Putamen (tissue), 1 donor: ENCODE results near the gene PTGFRN.
"Not testable (repeated sequence)": the region's sequence is repeated elsewhere in the genome, so short reads cannot be mapped to it uniquely, and the experiment has no call there.

Source experiments
- DNase-seq: peaks from one replicate; pipeline ENCODE4 v3.0.0-alpha.2; 2016; ENCODE audit warnings: low spot score

The PTGFRN gene

DNA sequence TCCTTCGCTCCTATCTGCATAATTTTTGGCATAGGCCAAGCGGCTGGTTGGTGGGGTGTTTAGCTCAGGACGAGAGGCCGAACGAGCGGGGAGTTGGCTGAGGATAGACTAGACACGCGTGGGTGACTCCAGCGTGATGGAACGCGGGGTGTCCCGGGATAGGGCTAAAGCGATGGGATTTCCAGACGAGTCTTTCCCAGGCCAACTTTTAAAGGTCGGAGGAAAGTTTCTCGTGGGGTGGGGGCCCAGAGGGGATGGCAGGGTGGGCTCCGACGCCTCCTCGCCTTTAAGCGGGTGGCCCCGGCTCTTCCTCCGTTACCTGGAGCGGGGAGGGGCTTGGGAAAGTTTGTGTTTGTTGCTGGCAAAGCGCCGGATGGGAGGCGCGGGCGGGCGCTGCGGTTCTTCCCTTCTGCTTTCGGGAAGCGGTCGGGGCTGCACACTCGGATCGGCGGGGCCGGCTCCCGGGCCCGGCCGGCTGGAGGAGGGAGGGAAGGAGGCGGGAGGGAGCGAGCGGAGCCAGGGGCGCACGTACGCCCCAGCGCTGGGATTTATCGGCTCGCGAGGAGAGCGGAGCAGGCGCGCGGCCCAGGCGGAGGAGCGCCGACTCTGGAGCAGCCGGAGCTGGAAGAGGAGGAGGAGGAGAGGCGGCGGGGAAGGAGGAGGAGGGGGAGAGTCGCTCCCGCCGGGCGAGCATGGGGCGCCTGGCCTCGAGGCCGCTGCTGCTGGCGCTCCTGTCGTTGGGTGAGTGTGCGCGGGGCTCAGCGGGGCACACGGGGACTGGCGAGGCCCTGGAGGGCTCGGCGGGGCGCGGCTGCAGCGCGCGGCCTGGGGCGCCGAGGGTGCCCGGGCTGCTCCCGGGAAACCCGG lies at the start of gene PTGFRN:
PTGFRN (plus strand) TSS at position 405 of the 867 bp plus-strand sequence; CDS start at position 693, 288 bp downstream.
- DNase-seq = peak; percentile 39

DNA sequence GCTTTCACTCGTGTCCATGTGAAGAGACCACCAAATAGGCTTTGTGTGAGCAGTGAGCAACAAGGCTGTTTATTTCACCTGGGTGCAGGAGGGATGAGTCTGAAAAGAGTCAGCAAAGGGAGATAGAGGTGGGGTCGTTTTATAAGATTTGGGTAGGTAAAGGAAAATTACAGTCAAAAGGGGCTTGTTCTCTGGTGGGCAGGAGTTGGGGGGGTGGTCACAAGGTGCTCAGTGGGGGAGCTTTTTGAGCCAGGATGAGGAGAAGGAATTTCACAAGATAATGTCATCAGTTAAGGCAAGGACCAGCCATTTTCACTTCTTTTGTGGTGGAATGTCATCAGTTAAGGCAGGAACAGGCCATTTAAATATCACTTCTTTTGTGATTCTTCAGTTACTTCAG lies 49.5 kb upstream of the PTGFRN start:
- not testable (repeated sequence) for DNase-seq

- DNase-seq = no peak
Observed at GRCh38 chr1:116861137-116861536, 48.6 kb upstream of the PTGFRN start.

DNA sequence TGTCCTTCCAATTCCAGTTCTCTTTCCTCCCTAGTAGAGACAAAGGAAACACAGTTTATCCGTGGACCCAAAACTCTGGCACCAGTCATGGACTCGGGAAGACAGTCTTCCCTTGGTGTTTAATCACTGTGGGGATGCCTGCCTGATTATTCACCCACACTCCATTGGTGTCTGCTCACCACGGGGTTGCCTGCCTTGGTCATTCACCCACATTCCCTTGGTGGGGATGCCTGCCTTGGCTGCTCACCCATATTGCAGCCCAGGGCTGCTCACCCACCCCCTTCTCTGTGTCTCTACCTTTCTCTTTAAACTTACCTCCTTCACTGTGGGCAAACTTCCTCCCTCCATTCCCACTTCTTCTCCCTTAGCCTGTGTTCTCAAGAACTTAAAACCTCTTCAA lies 46.7 kb upstream of the PTGFRN start:
- DNase-seq = not testable (repeated sequence)

DNA sequence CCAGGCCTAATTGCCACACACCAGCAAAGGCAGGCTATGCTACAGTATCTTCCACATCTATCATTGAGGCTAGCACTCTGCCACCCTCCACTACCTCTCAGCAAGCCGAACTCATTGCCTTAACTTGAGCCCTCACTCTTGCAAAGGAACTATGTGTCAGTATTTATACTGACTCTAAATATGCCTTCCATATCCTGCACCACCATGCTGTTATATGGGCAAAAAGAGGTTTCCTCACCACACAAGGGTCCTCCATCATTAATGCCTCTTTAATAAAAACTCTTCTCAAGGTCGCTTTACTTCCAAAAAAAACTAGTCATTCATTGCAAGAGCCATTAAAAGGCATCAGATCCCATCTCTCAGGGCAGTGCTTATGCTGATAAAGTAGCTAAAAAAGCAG lies 43.2 kb upstream of the PTGFRN start:
- not testable (repeated sequence) for DNase-seq

- DNase-seq = no peak
Observed at GRCh38 chr1:116868385-116868784, 41.3 kb upstream of the PTGFRN start.

GRCh38 chr1:116869611-116870010 lies 40.1 kb upstream of the PTGFRN start:
- DNase-seq = no peak

- no peak for DNase-seq
Observed at GRCh38 chr1:116870300-116870699, 39.4 kb upstream of the PTGFRN start.

- DNase-seq = no peak
Observed at GRCh38 chr1:116871779-116872146, 38.0 kb upstream of the PTGFRN start.

DNA sequence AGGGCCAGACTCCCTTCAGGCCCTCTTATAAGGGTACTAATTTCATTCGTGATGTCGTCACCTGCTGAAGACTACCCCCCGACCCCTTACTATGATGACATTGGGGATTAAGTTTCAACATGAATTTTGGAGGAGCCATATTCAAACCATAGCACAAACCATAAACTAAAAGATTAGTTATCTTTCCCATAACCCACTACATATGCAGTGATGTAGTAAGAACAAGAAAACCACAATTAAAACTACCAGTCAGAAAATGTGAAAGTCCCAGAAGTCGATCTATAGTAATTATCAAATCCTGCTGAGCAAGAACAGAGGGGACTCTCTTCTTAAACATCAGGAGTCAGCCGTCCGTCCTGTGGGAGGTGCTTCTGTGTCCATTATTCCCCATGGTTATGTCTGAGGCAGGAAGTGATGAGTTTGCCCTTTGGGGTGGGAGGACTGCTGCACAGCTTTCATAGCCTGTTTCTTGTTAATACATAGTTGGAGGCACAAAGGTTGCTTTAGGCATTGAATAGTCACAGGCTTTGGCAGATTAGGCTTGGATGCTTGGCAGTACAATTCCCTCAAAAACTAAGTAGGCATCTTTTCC lies 35.9 kb upstream of the PTGFRN start:
- DNase-seq = no peak

DNA sequence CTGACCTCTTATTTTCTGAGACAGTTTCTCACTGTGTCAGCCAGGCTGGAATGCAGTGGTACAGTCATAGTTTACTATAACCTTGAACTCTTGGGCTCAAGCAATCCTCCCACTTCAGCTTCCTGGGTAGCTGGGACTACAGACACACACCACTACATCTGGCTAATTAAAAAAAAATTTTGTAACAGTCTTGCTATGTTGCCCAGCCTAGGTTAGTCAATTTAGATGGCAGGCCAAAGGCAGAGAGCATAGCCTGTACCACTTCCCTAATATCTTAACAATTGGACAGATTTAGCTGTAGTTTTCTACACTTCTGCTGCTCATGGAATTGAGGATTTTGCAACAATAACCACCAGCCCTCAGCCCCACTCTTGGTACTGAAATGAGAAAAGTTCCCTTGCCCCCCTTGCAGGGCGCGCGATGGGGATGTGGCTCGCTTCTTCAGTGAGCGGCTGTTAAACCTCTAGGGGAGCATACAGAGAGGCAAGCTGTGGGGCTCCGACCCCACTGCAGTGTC lies 34.9 kb upstream of the PTGFRN start:
- no peak for DNase-seq

DNA sequence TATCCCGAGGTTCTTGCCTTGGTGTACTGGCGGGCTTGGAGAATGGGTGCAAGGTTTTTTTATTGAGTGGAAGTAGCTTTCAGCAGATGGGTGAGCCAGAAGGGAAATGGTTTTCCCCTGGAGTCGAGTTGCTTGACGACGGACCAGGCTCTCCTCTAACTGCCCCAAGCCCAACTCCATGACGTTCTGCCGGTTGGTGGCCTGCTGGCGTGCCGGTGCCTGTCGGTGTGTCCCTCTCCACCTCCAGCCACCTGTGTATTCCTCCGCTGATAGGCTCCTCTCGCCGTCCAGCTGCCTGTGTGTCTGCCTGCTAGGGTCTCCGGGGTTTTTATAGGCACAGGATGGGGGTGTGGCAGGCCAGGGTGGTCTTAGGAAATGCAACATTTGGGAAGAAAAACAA lies 34.3 kb upstream of the PTGFRN start:
- DNase-seq = no peak

DNA sequence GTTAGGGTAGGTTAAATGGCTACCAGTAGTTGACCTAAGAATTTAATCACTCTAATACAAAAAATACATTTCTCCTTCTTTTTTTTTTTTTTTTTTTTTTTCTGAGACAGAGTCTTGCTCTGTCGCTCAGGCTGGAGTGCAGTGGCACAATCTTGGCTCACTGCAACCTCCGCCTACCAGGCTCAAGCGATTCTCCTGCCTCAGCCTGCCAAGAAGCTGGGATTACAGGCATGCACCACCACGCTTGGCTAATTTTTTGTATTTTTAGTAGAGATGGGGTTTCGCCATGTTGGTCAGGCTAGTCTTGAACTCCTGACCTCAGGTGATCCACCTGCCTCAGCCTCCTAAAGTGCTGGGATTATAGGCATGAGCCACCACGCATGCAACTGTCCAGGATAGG lies 33.8 kb upstream of the PTGFRN start:
- DNase-seq = not testable (repeated sequence)

- DNase-seq = peak; percentile 5
Observed at GRCh38 chr1:116877141-116877818, 32.4 kb upstream of the PTGFRN start.

DNA sequence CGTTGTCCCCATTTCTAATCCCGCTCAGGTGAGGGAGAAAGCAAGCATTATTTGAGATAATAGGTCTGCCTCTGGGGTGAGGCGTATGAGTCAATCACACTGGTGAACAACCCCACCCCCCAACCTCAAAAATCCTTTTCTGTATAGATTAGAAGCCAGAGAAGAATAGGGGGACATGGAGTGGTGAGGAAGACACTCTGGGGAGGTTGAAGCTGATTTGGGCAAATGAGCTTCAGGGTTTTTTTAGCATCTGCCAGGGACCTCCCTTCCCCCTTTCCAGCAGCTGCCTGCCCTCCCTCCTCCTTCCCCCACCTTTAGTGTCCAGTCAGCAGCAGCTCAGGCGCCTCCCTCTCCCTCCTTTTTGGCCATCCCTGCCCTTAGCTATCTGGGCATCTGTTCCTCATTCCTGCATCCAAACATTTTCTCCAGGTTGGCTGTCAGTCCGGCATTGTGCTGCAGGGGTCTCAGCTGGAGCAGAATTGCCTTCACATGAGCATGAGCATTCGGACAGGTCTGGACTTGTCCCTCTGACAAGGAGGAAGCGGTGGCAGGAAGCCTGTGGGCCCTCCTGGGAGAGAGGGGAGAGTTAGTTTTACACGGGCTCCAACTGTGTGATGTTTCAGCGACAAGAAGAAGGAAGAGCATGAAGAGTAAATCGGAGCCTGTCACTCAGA lies 30.8 kb upstream of the PTGFRN start:
- peak; percentile 3 for DNase-seq

DNA sequence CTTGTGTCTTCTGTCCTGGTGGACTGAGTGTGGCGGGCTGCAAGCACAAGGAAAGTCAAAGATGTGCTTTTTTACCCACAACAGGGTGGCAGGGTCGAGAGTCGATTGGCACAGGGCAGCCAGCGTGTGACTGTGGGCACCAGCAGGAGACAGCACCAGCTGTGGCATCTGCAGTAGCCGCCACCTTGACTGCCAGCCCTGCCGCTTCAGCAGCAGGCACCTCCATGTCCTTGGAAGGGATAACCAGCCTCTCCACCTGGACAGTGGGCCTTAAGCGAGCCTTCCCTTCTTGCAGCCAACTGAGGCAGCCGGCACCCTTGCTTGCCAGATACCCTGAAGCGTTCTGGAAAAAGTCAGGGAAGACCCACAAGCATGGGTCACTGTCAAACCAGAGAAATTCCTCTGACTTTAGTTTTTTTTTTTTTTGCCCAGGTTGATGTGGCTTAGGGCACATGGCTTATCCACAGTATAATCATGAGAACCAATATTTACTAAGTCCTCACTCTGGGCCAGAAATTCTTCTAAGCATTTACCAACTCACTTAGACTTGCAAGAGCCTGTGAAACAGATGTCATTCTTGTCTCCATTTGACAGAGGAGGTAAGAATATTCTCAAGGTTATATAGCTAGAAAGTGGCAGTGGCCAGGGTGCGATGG lies 30.1 kb upstream of the PTGFRN start:
- no peak for DNase-seq

DNA sequence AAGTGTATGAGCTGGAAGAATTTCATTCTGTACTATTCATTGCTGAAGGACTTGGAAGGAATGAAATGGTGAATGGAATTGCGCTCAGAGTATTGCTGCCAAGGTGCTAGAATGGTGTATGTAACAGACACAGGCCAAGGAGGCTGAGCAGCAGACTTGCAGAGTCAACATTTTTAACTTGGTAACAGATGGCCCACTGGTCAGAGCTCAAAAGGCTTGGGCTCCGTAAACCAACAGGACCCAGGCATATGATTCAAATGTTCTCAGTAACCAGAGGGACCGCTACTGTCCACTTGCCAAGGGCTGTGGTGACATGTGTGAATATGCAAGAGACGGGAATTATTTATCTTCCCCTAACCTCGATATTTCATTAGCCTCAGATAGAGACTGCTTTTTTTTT lies 28.8 kb upstream of the PTGFRN start:
- DNase-seq = no peak

DNA sequence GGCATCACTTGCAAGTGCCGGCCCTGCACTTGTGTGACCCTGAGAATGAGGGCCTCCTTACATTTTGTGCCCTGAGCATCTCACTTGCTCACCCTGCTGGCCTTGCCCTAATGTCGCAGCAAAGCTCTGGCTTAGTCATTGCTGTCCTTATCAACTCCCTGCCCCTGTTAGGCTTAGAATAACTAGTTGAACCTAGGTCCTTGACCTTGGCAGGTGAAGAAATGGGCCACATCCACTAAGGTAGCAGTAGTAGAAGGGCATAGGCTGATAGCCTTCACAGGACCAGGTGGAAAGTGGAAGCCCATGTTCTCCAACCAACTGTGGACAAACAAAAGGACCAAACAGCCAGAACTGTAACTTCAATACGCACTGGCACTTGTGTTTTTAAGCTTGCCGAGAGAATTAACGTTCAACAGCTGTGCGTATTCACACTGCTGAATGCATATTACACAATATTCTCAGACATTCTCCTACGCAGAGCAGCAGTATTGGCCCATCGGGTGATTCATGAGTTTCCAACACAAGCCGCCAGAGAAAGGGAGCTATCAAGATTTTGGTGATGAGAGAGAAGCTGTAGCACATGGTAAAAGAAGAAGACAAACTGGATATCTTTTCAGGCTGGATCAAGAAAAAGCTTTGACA lies 27.7 kb upstream of the PTGFRN start:
- DNase-seq = peak; percentile 47

DNA sequence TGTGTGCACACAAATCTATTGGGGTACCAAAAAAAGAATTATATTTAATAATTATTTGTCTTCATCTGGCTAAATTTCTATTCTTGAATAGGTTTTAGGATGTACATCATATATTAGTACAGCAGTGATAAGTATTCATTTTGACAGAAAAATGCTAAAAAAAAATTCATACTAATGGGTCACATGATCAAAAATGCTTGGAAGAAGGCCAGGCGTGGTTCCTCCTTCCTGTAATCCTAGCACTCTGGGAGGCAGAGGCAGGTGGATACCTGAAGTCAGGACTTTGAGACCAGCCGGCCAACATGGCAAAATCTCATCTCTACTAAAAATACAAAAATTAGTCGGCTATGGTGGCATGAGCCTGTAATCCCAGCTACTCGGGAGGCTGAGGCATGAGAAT lies 26.9 kb upstream of the PTGFRN start:
- no peak for DNase-seq

DNA sequence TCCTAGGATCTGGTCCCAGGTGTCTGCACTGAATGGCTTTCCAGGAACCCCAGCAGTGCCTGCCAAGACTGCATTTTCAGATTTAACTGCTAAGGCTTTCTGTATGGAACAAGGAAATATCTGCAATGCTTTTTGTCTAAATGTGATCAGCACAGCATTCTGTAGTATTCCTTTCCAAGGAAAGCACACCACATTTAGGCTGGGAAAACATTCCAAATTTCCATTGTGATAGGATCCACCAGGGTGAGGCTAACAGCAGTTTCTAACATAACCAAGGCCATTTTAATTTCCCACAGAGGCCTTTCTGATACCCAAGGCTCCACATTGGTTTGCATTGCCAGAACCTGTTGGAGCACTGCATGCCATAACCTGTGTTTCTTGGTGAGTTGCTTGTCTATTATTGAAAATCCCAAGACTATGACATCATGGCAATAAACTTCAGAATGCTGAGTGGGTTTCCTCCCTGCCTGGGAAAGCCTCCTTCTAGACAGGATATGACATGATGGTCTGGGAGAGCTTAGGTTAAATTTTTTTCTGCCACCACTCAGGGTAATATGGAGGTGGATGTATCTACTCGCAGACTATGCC lies 23.3 kb upstream of the PTGFRN start:
- no peak for DNase-seq

DNA sequence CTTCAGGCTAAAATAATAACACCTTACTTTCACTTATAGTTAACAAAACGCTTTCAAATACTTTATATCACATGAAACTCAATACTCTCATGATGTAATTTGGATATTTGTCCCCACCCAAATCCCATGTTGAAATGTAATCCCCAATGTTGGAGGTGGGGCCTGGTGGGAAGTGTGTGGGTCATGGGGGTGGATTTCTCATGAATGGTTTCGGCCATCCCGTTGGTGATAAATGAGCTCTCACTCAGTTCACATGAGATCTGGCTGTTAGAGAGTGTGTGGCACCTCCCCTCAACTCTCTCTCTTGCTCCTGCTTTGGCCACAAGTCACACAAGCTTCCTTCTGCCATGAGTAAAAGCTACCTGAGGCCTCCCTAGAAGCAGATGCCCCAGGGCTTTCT lies 22.5 kb upstream of the PTGFRN start:
- no peak for DNase-seq
